GM18508 (cell line): ENCODE data around the gene PDXK.

Experiments
- ATAC-seq: cut with Tn5 transposase; IDR thresholded peaks from one replicate; pipeline ENCODE4 v1.9.1; 2021; ENCODE audit warnings: moderate number of reproducible peaks; ENCODE audit not compliant: insufficient read depth, unreplicated experiment

Gene PDXK

DNA sequence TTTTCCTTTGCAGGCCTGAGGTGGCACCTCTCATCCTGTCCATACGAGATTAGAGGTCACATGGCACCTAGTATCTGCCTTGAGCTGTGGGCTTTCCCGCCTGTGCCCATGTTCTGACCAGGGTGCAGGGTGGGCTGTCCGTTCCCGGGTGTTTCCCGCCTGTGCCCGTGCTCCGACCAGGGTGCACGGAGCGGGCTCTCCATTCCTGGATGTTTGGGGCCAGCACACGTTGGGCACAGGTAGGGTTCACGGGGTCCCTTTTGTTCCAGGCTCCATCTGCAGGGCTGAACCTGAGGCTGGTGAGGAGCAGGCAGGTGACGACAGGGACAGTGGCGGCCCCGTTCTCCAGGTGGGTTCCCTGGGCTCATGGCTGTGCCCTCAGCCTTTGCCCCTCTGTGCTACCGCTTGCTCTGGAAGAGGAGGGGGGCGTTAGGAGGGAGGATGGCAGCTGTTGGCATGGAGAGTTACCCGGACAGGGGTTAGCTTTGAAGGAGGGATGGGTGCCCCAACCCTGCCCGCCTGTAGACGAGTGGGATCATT is 80.4 kb downstream of the PDXK start:
- no peak for ATAC-seq

DNA sequence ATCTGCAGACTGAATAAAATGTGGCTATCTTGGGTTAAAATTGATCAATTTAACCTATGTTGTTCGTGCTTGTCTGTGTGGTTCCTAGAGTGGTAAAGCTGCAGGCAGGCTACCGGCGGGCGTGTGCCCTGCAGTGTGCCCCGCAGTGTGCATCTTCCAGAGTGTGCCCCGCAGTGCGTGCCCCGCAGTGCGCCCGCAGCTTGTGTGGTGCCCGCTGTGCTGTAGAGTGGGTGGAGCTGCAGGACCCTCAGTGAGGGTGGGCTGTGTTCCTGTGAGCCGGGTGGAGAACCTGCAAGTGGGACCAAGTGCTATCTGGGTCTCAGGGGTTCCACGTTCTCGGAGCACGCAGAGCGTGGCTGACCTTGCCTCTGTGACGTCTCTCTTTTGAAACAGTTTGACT is 81.2 kb downstream of the PDXK start:
- ATAC-seq: no peak

DNA sequence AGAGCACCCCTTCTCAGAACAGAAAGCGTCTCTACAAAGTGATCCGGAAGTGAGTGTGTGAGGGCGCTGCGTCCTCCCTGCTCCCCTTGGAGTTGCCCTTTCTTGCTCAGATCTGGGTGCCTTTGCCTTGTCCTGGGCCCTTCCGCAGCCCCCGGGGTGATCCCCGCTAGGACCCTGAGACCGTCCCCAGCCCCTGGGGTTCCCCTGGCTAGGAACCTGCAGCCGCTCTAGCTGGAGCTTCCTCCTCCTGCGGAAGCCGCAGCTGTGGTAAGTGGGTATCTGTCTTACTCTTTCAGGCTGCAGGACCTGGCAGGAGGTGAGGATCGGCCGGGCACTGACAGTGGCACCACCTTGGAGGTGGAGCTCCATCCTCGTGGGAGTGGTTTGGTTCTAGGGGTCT is 81.6 kb downstream of the PDXK start:
- no peak for ATAC-seq

- ATAC-seq: no peak
Measured at GRCh38 chr21:43801006-43801783, 82.3 kb downstream of the PDXK start.

DNA sequence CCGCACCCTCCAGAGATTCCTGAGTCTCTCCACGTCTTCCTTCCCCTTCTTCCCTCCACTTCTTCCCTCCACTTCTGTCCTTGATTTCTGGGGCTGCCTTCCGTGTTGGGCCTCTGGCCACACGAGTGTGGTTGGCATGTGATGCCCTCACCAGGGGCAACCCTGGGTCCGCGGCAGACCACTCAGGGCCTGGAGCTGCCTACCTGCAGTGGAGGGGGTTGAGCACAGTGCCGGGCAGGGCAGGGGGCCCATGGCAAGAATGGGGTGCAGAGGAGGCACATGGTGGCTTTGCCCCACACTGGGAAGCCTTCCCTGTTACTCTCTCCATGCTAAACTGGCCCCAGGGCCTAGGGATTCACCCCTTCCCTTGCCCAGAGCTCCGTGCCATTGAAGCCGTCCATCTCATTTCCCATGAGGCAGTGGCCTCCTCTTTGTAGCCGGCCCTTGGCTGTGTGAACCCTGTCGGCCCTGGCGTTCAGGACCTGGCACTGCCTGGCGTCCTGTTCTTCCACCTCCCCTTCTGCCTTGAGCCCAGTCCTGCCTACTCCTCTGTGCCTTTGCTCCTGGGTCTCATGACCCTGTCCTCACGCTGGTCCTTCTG is 83.9 kb downstream of the PDXK start:
- ATAC-seq: no peak

DNA sequence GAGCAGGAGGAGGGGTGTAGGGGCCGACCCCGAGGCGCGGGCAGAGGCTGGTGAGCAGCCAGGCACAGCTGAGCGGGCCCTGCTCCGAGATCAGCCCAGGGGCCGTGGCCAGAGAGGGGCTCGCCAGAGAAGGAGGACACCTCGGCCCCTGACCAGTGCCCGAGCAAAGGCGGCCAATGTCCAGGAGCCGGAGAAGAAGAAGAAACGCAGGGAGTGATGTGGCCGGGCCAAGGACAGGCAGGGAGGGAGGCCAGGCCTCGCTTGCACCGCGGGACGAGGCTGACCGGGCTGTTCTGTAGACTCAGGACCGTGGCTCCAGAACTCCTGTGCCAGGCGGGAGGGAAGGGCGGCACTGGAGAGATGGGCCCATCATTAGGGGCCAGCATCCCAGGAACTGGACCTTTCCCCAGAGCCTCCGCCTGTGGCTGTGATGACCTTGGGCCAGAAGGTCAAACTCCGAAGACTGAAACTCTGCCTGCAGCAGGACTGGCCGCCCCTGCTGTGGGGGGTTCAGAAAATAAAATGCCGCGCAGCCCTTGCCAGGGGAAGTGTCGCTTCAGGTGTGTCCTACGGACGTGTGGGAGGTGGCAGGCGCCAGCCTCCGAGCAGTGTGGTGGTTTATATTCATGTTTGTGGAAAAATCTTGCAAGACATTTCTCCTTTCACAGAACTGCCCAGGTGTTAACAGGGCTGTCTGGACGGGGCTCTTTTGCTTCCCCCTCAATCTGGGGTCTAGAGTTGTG is 84.8 kb downstream of the PDXK start:
- no peak for ATAC-seq

- peak; percentile 64 for ATAC-seq
Measured at GRCh38 chr21:43805275-43805800, 86.4 kb downstream of the PDXK start.

- ATAC-seq: no peak
Measured at GRCh38 chr21:43806017-43806710, 87.2 kb downstream of the PDXK start.

DNA sequence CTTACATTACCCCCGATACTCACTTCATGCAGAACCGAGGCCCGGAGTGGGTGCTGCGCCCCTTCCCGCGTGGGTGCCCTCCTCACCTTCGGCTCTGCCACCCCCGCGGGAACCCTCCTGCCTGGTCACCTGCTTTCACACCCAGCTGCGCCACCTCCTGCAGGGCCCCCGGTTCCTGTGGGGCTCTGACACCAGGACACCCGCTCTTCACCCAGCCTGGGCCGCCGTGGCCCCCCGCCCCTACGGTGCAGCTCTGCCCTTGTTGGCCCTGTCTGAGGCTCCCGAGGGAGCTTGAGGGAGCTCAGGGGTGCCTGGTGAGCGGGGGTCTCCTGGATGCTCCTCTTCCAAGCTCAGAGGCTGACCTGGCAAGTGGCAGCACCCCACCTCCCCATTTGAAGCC is 89.4 kb downstream of the PDXK start:
- ATAC-seq: no peak

- ATAC-seq: no peak
Measured at GRCh38 chr21:43808832-43809251, 89.9 kb downstream of the PDXK start.

DNA sequence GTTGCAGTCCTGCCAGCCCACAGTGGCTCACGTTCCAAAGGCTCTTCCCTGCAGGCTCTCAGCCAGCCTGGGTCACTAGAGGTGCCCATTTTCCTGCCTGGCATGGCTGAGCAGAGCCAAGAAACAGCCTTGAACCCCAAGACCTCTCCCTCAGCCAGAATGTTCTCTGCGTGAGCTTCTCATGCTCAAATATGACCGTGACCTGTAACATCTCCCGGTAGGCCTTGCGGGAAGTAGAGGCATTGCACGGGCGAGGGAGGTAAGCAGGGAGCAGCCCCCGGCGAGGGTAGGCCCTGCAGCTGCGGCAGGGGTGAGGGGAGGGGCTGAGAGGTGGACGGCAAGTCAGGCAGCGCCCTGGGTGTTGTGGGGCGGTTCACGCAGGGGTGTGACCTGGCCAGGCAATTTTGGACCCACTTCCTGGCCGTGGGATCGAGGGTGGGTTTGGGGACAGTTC is 90.4 kb downstream of the PDXK start:
- ATAC-seq: no peak

- no peak for ATAC-seq
Measured at GRCh38 chr21:43809853-43810504, 91.0 kb downstream of the PDXK start.

GRCh38 chr21:43810505-43811261 is 91.8 kb downstream of the PDXK start:
- no peak for ATAC-seq

GRCh38 chr21:43811262-43812105 is 92.6 kb downstream of the PDXK start:
- no peak for ATAC-seq
